Prostate gland (tissue), 2 donors: ENCODE measurements around the gene HOOK2.

Experiments used
- POLR2A ChIP-seq: fragments of 450-650 bp; IDR thresholded peaks from one replicate; pipeline ENCODE4 v1.6.1; 2016; ENCODE audit warnings: antibody characterized with exemption, mild to moderate bottlenecking
- TF ChIP-seq, protein P1 (sequence below), 4 experiments: fragments of 200-600 bp in 2 of 4; fragments of 450-650 bp in 2 of 4; sonication (generic) in 2 of 4; IDR thresholded peaks; 1 replicate in 3 of 4; 2 replicates in 1 of 4; pipeline ENCODE4 v1.5.1; 2016 to 2019; ENCODE audit warnings: antibody characterized with exemption in 4 of 4, mild to moderate bottlenecking in 2 of 4, moderate library complexity in 2 of 4

DNA sequence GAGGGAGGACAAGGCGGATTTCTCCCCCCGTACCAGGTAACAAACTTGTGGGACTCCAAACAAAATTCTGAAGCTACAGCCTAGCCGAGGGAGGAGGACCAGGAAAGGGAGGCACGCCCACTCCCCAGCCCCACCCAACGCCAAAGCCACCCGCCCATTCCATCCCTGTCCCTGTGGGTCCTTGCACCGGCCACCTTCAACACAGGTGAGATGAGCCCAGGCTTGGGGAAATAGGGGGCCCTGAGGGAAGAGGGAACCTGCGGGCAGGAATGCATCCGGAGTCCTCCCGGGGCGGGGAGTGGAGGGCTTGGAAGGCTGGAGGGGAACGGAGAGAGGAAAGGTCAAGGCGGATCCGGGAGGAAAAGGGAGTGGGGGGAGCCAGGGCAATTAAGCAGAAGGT lies 23.7 kb downstream of the HOOK2 start, which contains the start of gene BEST2:
- TF ChIP-seq, protein P1, sequence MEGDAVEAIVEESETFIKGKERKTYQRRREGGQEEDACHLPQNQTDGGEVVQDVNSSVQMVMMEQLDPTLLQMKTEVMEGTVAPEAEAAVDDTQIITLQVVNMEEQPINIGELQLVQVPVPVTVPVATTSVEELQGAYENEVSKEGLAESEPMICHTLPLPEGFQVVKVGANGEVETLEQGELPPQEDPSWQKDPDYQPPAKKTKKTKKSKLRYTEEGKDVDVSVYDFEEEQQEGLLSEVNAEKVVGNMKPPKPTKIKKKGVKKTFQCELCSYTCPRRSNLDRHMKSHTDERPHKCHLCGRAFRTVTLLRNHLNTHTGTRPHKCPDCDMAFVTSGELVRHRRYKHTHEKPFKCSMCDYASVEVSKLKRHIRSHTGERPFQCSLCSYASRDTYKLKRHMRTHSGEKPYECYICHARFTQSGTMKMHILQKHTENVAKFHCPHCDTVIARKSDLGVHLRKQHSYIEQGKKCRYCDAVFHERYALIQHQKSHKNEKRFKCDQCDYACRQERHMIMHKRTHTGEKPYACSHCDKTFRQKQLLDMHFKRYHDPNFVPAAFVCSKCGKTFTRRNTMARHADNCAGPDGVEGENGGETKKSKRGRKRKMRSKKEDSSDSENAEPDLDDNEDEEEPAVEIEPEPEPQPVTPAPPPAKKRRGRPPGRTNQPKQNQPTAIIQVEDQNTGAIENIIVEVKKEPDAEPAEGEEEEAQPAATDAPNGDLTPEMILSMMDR (IDR thresholded peaks at IDR 0.05), result no peak
- no peak for TF ChIP-seq POLR2A
